OCI-M1 (cell line): Measurements from ENCODE around the gene COG2.
A peak's percentile ranks its signal among the peaks of the same experiment; 100 is the strongest.
"Not testable (repeated sequence)": the region's sequence is repeated elsewhere in the genome, so short reads cannot be mapped to it uniquely, and the experiment has no call there.

Experiments
- DNase-seq: peaks from one replicate; lab custom pipeline; 2025; lab: John Stamatoyannopoulos, UW

COG2 gene

DNA sequence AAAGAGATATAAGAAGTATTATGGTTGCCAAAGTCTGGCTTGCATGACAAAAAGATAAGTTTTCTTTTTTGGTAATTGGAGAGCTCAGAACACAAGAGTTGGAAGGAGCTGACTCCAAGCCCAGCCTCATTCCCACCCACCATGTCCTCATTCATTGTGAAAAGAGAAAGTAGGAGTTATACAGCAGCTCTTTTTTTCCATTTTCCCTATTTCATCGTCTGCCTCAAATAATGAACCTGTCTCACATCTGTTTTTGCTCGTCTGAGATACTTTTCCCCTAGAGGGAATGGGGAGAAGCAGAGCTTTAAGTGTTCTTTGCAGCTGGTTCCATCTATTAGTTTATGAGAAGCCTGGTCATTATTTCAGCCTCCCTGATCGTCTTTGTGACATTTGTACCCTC lies 36.9 kb downstream of the COG2 start:
- no peak for DNase-seq

GRCh38 chr1:230679825-230680224 lies 37.5 kb downstream of the COG2 start:
- no peak for DNase-seq

GRCh38 chr1:230680300-230681025 lies 38.2 kb downstream of the COG2 start:
- no peak for DNase-seq

DNA sequence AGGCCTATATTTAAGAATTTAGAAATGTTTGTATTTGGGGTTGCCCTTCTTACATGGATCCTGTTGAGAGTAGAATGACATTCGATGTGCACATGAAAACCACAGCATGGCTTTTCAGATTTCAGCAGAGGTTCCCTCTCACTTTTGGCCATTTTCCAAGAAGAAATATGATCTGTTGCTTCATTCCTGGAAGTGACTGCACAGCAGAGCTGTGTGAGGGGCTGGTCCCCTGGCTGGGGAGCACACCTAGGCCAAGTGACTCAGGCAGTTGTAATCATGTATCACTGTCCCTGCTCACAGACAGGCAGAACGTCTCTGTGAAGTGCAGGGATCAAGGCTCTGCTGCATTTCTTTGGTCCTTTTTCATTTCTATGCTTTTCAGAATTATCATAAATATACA lies 39.3 kb downstream of the COG2 start:
- peak; percentile 91 for DNase-seq

DNA sequence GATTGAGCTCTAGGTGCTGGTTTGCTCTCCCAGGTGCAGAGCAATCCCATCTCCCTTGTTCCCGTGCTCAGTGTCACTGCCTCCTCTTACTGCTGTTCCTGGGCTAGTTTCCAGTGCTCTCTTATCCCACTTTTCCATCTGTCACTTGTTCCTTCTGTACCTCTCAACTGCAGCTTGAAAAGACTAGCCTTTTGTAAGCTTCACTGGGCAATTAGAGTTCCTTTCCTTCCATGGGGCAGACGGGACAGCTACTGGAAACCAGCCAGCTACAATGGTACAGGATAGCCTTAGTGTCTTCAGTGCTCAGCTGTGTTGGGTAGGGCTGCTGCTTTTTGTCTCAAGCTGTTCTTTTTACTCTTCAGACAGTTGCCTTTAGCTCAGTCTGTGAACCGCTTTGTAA lies 40.0 kb downstream of the COG2 start:
- DNase-seq = no peak

GRCh38 chr1:230682882-230683610 lies 40.8 kb downstream of the COG2 start:
- no peak for DNase-seq

- no peak for DNase-seq
Measured at GRCh38 chr1:230684146-230684545, 41.9 kb downstream of the COG2 start.

DNA sequence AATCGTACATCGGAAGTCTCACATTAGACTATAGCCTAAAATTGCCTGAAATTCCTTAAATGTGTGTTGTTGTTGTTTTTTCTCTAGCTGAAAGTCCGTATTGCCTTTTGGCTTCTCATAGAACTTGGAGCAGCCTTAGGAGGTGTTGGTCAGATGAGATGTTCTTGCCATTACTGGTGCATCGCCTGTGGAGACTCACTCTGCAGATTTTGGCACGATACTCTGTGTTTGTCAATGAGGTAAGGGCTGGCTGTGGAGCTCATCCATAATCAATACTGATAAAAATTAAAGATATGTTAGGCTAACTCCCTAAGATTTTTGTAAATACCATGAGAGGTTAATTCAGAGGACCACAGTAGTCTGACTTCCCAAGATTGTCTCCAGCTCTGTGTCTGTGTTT lies 42.7 kb downstream of the COG2 start:
- no peak for DNase-seq

DNA sequence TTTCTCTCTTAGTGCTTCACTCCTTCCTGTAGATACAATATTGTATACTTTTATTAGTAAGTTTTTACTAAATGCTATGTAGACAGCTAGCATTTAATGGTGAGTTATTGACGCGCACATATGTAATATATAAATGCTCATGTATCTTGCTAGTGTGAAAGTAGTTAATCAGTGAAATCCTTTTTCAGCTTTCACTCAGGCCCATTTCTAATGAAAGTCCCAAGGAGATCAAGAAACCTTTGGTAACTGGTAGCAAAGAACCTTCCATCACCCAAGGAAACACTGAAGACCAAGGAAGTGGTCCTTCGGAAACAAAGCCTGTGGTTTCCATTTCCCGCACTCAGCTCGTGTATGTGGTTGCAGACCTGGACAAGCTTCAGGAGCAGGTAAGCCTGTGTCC lies 44.5 kb downstream of the COG2 start:
- no peak for DNase-seq

DNA sequence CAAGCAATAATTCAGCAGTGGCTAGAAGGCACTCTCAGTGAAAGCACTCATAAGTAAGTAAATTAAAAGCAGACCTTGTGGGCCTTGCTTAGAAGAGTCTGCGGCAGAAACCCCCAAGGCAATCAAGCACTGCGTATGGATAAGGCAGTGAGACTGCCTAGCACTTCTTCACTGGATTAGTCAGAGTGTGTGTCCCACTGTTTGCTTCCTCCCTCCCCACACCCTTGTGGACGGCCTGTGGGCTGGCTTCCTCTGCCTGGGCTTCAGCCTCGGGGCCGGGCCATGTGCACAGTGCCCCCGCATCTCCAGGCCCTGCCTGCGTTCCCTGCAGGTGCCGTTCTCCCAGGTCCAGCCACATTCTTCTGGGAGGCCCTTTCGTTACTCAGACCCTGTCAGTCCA lies 47.8 kb downstream of the COG2 start:
- DNase-seq = no peak

DNA sequence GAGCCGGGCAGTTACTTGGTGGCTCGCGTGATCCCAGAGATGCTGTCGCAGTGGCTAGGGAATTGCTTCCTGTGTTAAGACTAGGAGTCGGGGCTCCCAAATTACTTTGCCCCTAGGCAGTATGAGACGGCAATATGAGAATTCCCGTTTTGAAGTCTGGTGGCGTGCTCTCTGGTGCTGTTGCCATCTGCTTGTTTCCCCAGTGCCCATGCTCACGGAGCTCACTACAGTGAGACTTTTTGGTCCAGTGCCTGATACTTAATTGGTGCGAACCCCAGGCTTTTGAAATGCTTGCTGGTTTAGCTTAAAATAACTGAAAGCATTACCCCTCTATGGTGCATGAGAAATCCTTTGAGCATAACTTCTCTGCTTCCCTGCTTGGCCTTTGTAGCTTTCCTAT lies 49.3 kb downstream of the COG2 start:
- DNase-seq = no peak

- DNase-seq = no peak
Measured at GRCh38 chr1:230693221-230693620, 50.9 kb downstream of the COG2 start.

GRCh38 chr1:230693777-230694176 lies 51.5 kb downstream of the COG2 start:
- no peak for DNase-seq

DNA sequence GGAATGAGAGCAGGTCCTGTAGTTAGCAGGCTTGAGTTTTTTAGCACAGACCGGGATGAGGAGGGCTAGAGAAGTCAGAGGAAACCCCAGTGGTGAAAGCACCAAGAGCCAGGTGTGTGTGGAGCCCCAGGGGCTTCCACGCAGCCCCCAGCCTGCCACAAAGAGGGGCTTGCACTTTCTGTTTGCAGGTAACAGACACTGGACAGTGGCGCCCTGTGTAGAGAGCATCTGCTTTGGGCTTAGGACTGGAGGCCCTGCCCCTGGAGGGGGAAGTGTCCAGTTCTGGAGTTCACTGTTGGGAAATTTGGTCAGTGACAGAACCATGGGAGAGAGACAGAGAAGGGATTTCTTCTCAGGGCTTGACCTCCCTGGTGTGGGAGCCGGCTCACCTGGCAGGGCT lies 52.2 kb downstream of the COG2 start:
- DNase-seq = no peak

DNA sequence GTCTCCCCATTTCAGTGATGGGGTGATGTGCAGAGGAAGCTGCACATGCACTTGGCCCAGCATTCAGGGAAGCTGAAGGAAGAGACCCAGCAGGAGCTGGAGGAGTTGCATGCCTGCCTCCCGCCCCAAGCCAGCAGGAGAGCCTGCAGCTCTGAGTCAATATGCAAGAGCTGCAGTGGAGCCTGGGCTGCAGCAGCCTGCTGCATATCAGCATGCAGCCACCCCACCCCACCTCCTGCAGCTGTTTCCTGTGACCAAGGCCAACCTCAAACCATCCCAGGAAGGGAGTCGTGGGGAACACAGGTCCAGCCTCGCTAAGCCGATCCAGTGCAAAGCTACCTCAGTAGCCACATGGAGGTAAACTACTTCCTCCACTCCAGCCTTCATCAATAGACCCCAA lies 52.7 kb downstream of the COG2 start:
- no peak for DNase-seq

DNA sequence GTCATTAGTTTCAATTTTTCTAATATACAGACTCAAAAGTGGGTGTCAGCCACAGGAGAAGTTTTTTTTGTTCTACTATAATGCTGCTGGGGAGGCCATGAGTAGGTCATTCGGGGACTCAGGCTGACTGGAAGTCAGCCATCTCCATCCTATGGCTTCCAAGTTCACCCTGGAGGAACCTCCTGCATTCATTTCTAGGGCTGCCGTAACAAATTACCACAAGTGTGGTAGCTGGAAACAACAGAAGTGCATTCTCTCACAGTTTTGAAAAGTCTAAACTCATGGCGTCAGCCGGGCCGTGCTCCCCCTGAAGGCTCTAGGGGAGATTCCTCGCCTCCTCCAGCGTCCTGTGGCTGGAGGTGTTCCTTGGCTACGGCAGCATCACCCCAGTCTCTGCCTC lies 53.9 kb downstream of the COG2 start:
- no peak for DNase-seq

GRCh38 chr1:230696722-230697437 lies 54.6 kb downstream of the COG2 start:
- no peak for DNase-seq

DNA sequence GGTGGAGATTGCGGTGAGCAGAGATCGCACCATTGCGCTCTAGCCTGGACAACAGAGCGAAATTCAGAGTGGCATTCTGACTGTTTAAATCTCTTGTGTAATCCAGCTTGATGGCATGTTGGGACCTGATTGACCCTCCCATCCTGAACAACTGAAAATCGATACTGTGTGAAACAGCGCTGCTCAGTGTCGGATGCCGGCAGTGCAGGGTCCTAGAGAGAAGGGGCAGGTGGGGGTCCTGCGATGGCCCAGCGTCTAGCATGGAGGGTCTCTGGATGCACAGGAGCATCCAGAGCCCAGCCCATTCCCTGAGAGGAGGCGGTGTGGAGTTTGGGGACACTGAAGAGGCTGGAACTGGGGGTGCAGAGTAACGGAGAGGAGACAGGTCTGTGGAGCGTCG lies 55.8 kb downstream of the COG2 start:
- no peak for DNase-seq

DNA sequence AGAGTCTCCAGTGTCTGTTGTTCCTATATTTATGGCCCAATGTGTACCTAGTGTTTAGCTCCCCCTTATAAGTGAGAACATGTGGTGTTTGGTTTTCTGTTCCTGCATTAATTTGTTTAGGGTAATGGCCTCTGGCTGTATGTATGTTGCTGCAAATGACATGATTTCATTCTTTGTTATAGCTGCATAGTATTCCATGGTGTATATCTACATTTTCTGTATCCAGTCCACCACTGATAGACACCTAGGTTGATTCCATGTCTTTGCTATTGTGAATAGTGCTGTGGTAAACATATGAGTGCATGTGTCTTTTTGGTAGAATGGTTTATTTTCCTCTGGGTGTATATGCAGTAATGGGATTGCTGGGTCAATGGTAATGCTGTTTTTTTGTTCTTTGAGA lies 56.7 kb downstream of the COG2 start:
- DNase-seq = not testable (repeated sequence)

DNA sequence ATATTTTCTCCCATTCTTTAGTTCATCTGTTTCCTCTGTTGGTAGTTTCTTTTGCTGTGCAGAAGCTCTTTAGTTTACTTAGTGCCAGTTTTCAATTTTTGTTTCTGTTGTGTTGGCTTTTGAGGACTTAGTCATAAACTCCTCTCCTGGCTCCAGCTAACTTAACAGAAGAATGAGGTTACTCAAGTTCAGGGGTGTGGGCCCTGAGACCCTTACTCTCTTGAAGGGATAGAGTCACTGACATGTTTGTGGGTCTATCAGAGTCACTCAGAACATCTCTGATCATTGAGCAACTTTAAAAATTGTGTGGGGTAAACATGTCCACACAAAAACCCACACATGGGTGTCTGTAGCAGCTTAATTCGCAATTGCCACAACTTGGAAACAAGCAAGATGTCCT lies 57.4 kb downstream of the COG2 start:
- DNase-seq = no peak

GRCh38 chr1:230700132-230700531 lies 57.9 kb downstream of the COG2 start:
- no peak for DNase-seq

- no peak for DNase-seq
Measured at GRCh38 chr1:230701434-230701833, 59.2 kb downstream of the COG2 start.
